ENCODE data around the gene DNAJB5. TPM values are rescaled to one million over a fixed set of nuclear protein-coding genes. Genes with fewer than 3 reads are reported as not detected.
A peak's percentile ranks its signal among the peaks of the same experiment; 100 is the strongest.

Gene DNAJB5
- total and polyA plus RNA-seq, 9 donors, result 5.7 to 23.0 (median 11.8) TPM

DNA sequence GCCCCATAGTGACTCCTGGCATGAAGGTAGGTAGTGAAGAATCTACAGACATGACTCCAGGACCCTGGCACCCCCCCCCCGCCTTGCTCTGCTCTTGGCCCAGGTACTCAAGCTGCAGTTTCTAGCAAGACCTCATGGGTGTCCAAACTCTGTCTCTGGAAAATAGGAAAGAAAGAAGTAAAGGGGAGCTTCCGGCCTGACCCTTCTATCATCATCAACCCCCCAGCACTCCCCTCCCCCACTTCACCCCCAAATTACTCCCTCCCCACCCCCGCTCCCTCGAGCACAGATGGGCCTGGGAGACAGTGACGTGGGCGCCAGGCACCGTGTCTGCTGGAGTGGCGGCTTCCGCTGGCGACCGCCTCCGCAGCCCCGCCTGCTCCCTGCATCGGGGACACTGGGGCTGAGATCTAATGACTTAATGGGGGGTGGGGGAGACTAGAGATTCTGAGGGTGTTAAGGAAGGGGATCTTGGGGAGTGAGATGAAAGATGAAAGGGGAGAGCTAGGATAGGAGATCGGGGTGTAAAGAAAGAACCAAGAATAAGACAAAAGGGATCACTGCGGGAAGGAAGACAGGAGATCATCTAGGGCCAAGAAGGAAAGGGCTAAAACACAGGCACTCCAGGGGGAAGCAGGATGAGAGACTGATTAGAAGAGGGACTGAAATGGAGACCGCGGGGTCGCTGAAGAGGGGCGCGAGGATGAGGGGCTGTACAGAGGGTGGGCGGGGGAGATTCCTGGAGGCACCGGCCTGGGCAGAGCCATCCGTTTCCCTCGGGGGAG is 1.1 kb upstream of the DNAJB5 start:
- TF ChIP-seq EP300 (IDR thresholded peaks at IDR 0.05) (no peak), POLR2A (IDR thresholded peaks at IDR 0.05) (no peak)
- TF ChIP-seq, protein P1, sequence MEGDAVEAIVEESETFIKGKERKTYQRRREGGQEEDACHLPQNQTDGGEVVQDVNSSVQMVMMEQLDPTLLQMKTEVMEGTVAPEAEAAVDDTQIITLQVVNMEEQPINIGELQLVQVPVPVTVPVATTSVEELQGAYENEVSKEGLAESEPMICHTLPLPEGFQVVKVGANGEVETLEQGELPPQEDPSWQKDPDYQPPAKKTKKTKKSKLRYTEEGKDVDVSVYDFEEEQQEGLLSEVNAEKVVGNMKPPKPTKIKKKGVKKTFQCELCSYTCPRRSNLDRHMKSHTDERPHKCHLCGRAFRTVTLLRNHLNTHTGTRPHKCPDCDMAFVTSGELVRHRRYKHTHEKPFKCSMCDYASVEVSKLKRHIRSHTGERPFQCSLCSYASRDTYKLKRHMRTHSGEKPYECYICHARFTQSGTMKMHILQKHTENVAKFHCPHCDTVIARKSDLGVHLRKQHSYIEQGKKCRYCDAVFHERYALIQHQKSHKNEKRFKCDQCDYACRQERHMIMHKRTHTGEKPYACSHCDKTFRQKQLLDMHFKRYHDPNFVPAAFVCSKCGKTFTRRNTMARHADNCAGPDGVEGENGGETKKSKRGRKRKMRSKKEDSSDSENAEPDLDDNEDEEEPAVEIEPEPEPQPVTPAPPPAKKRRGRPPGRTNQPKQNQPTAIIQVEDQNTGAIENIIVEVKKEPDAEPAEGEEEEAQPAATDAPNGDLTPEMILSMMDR (IDR thresholded peaks at IDR 0.05), result no peak
- H3K27ac ChIP-seq, result peak overlapping the region; percentile 1 to 9
- WGBS, 3 donors, result 20 to 25% (median 23%) methylated on average over 25 of the region's 25 CpGs
- H3K27me3 ChIP-seq, result no peaks in the 10 kb centered on the region
- H3K4me3 ChIP-seq, result peak overlapping the region; percentile 79
- intact Hi-C loops (cut with DNase I), result loop anchor here in 2 of 4 donors (5.0 to 10.0 kb wide), 2 partner anchors 94 to 739 kb away; a partner anchor contains a TSS
- peaks cover 9% of the 10 kb centered on the region for H3K4me1 ChIP-seq (ENCODE audit: insufficient read depth)
- no peaks in the 10 kb centered on the region for H3K9me3 ChIP-seq
- no peaks in the 10 kb centered on the region for H3K36me3 ChIP-seq
- DNase-seq, result peak in 3 of 5 donors; percentile 49 to 59 (median 50)

DNA sequence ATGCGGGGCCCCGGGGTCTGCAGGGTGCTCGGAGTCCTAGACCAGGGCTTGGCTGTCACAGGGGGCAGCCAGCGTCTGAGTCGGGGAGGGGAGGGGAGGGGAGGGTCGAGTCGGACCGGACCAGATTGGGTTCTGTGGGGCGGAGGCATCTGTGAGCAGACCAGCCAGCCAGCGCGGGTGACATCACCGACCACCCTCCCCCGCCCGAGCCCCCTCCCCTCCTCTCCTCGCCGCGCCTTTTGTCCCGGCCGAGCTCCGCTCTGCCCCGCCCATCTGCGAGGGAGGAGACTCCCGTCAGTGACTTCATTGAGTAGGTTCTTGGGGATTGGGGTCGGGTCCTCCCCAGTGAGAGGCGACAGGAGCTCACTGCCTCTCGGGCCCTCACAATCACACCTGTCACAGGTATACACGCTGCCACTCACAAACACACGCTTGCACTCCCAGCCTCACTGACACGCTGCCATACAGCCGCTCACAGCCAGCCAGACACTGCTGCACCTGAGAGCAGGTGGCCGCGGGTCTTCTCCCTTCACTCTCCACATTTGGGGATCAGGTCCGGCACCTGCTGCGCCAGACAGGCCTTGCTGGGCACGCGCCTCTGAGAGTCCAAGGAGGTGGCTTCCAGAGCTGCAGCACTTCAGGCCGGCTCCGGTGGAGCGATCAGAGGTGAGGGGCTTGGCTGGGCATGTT is 546 bp downstream of the DNAJB5 start:
- peak in 3 of 5 donors; percentile 71 to 73 (median 72) for DNase-seq
- no peak for TF ChIP-seq POLR2A (IDR thresholded peaks at IDR 0.05)
- TF ChIP-seq EP300 (IDR thresholded peaks at IDR 0.05), result no peak
- TF ChIP-seq, protein P1 (IDR thresholded peaks at IDR 0.05), result no peak
- intact Hi-C loops (cut with DNase I), result loop anchor here in 2 of 4 donors (5.0 to 10.0 kb wide), 3 partner anchors 85 to 737 kb away; partner anchors contain the start of genes FANCG (in 1 of the 2) and VCP (in 1 of the 2)
- Histone ChIP-seq H3K4me1 (ENCODE audit: insufficient read depth) (peaks cover 16% of the 10 kb centered on the region), H3K36me3 (no peaks in the 10 kb centered on the region), H3K4me3 (peak overlapping the region; percentile 79), H3K27ac (peak overlapping the region; percentile 50 to 69), H3K27me3 (no peaks in the 10 kb centered on the region), H3K9me3 (no peaks in the 10 kb centered on the region)
- WGBS, 3 donors, result 5 to 13% (median 6%) methylated on average over 32 to 39 of the region's 39 CpGs

DNA sequence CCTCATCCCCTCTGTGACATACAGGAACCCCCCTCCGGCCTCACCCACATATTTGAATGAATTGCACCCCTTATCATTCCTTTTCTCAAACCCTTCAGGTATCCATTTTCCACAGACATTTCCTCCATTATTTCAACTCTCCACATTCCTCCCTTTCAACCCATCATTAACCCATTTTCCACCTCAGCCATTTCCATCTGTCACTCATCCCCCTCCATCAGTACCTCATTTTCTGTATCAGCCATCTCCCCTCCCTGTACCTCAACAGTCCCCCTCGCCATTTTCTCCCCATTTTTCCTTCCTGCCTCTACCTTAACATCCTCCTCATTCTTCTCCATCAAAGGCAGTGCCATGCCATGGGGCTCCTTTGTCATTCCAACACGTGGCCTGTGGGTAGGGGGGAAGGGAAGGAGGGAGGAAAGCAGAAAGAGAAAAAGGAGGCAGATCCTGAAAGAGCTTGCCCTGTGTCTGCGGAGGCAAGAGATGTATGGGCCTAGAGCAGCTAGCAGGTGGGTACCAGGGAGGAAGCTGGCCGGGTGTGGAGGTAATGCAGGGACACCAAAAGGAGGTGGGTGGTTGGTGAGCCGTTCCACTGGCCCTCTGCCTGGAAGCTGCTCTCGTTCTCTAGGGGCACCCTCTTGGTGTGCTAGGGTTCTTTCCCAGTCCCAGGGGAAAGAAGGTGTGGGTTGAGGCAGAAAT is 1.5 kb downstream of the DNAJB5 start:
- intact Hi-C loops (cut with DNase I), result loop anchor here in 1 of 4 donors (10.0 kb wide), 1 partner anchor 84 kb away; the partner anchor contains the start of genes FANCG and VCP
- Histone ChIP-seq H3K27ac (peak overlapping the region in 1 of 2 donors; percentile 69), H3K9me3 (no peaks in the 10 kb centered on the region), H3K4me3 (no peak overlapping the region), H3K36me3 (no peaks in the 10 kb centered on the region), H3K27me3 (no peaks in the 10 kb centered on the region), H3K4me1 (ENCODE audit: insufficient read depth) (peaks cover 16% of the 10 kb centered on the region)
- 67 to 71% (median 68%) methylated on average over 7 of the region's 7 CpGs for WGBS, 3 donors
- peak in 1 of 5 donors; percentile 38 for DNase-seq
- no peak for TF ChIP-seq POLR2A (IDR thresholded peaks at IDR 0.05)
- TF ChIP-seq, protein P1 (IDR thresholded peaks at IDR 0.05), result no peak
